Natural killer cell (primary cell): ENCODE measurements around the gene FAN1. TPM values are rescaled to one million over a fixed set of nuclear protein-coding genes. Genes with fewer than 3 reads are reported as not detected.
A peak's percentile ranks its signal among the peaks of the same experiment; 100 is the strongest.
"Not testable (repeated sequence)": the region's sequence is repeated elsewhere in the genome, so short reads cannot be mapped to it uniquely, and the experiment has no call there.

Experiments used
- ATAC-seq, 3 donors: fragments of 150-1000 bp in 2 of 3; fragments of 200-7000 bp in 1 of 3; cut with Tn5 transposase; 1 replicate in 1 of 3; 2 replicates in 2 of 3; pipeline ENCODE4 v1.10.0; 2021; ENCODE audit warnings: mild to moderate bottlenecking in 2 of 3, moderate library complexity in 2 of 3
- DNase-seq, 2 donors: peaks; one replicate each; pipeline versions ENCODE4 v3.0.0 to v3.0.0-alpha.2; 2013 to 2021; ENCODE audit warnings: mixed read lengths in 1 of 2
- H3K27ac ChIP-seq: one replicate; pipeline ENCODE4 v1.5.1; 2013; ENCODE audit warnings: mild to moderate bottlenecking, low read length
- H3K27me3 ChIP-seq: one replicate; pipeline ENCODE4 v1.6.1; 2013; ENCODE audit warnings: low read length; ENCODE audit not compliant: control insufficient read depth, insufficient read depth
- H3K36me3 ChIP-seq: one replicate; pipeline ENCODE4 v1.6.1; 2013; ENCODE audit warnings: low read length; ENCODE audit not compliant: control insufficient read depth, insufficient read depth
- H3K4me1 ChIP-seq: one replicate; pipeline ENCODE4 v1.6.1; 2013; ENCODE audit warnings: low read length; ENCODE audit not compliant: control insufficient read depth, insufficient read depth
- H3K4me3 ChIP-seq: one replicate; pipeline ENCODE4 v1.5.1; 2013; ENCODE audit warnings: low read length
- H3K9me3 ChIP-seq: one replicate; pipeline ENCODE4 v1.6.1; 2013; ENCODE audit warnings: low read length; ENCODE audit not compliant: control insufficient read depth, insufficient read depth
- H3K27ac Mint-ChIP-seq, 2 donors: one replicate each; pipeline ENCODE4 v1.8.0; 2022; ENCODE audit warnings: mild to moderate bottlenecking in 2 of 2, mixed read lengths in 2 of 2, moderate library complexity in 1 of 2
- H3K27me3 Mint-ChIP-seq, 2 donors: one replicate each; pipeline ENCODE4 v1.8.0; 2022; ENCODE audit warnings: low read depth in 2 of 2, mixed read lengths in 2 of 2
- H3K36me3 Mint-ChIP-seq: one replicate; pipeline ENCODE4 v1.8.0; 2022; ENCODE audit warnings: mixed read lengths
- H3K4me1 Mint-ChIP-seq, 2 donors: one replicate each; pipeline ENCODE4 v1.8.0; 2022; ENCODE audit warnings: mixed read lengths in 2 of 2
- H3K4me3 Mint-ChIP-seq: one replicate; pipeline ENCODE4 v1.8.0; 2022; ENCODE audit warnings: mild to moderate bottlenecking, moderate library complexity, mixed read lengths
- H3K9me3 Mint-ChIP-seq, 2 donors: one replicate each; pipeline ENCODE4 v1.8.0; 2022; ENCODE audit warnings: mixed read lengths in 2 of 2
- WGBS: methylation state at CpG from one replicate; pipeline ENCODE4 v1.1.7; 2013; ENCODE audit warnings: missing lambda C conversion rate; ENCODE audit not compliant: insufficient coverage; 5-methylcytosine and 5-hydroxymethylcytosine counted together
- intact Hi-C: fragments of 100-400 bp; cut with micrococcal nuclease; formaldehyde crosslinking; loops from one replicate; pipeline ENCODE4 v1.14.2; 2022
- total RNA-seq, 4 donors: library from RNA; stranded (reverse); fragments of 120-200 nt in 1 of 4; gene quantifications; one replicate each; pipeline versions ENCODE4 v1.2.3 to v1.2.4, GENCODE V29; 2013 to 2022
- TF ChIP-seq, protein P1 (sequence below): fragments of 200-600 bp; IDR thresholded peaks from one replicate; pipeline ENCODE4 v1.8.0; 2022; ENCODE audit warnings: antibody characterized with exemption

Gene FAN1
- total RNA-seq, 3 donors from 2014 or later (not counting 1 experiment from before 2014, with no cell fraction given) = 9.1 to 18.8 (median 15.3) TPM

DNA sequence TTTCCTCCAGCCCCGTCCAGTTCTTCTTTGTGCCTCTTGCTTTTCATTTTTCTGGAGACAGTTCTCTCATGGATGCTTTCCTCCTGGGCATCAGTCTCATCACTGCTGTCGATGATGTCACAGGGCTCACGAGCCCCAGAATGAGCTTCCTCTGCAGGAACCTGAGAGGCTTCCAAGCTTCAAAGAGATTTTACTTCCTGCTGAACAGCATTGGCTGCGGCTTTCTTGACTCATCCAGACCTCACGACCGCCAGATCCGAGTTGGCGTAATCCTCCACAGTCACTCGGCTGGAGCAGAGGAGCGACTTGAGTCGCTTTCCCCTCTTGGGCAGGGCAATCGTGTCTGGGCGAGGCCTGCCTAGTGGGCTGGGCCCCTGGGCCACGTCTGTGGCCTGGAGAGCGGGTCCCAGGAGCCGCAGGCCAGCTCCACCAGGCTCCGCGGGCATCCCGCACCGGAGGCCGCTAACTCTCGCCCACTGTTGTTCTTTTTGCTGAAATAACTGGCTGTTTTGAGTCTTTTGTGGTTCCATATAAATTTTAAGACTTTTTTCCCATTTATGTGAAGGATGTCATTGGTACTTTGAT lies 20.8 kb upstream of the FAN1 start:
- Histone ChIP-seq H3K27ac (no peak overlapping the region), H3K36me3 (no peaks in the 10 kb centered on the region), H3K4me3 (no peak overlapping the region), H3K4me1 (no peaks in the 10 kb centered on the region), H3K9me3 (no peaks in the 10 kb centered on the region), H3K27me3 (peaks cover 2% of the 10 kb centered on the region)
- DNase-seq (peak in 1 of 2 donors; percentile 19), ATAC-seq (no peak)
- Mint-ChIP-seq H3K27ac (no peak overlapping the region), H3K9me3 (no peaks in the 10 kb centered on the region), H3K4me1 (no peaks in the 10 kb centered on the region), H3K36me3 (no peaks in the 10 kb centered on the region), H3K4me3 (no peak overlapping the region), H3K27me3 (peaks cover 0 to 20% of the 10 kb centered on the region in 2 donors)
- TF ChIP-seq, protein P1, sequence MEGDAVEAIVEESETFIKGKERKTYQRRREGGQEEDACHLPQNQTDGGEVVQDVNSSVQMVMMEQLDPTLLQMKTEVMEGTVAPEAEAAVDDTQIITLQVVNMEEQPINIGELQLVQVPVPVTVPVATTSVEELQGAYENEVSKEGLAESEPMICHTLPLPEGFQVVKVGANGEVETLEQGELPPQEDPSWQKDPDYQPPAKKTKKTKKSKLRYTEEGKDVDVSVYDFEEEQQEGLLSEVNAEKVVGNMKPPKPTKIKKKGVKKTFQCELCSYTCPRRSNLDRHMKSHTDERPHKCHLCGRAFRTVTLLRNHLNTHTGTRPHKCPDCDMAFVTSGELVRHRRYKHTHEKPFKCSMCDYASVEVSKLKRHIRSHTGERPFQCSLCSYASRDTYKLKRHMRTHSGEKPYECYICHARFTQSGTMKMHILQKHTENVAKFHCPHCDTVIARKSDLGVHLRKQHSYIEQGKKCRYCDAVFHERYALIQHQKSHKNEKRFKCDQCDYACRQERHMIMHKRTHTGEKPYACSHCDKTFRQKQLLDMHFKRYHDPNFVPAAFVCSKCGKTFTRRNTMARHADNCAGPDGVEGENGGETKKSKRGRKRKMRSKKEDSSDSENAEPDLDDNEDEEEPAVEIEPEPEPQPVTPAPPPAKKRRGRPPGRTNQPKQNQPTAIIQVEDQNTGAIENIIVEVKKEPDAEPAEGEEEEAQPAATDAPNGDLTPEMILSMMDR = no peak
- intact Hi-C loops = no loop called here
- WGBS = 86% methylated on average over 22 of the region's 22 CpGs

DNA sequence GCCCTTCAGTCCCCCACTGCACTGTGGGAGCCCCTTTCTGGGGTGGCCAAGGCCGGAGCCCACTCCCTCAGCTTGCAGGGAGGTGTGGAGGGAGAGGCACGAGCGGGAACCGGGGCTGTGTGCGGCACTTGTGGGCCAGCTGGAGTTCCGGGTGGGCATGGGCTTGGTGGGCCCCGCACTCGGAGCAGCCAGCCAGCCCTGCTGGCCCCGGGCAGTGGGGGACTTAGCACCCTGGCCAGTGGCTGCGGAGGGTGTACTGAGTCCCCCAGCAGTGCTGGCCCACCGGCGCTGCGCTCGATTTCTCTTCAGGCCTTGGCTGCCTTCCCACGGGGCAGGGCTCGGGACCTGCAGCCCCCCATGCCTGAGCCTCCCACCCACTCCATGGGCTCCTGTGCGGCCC lies 20.0 kb upstream of the FAN1 start:
- H3K36me3 Mint-ChIP-seq, H3K4me1 Mint-ChIP-seq: not testable (repeated sequence)

DNA sequence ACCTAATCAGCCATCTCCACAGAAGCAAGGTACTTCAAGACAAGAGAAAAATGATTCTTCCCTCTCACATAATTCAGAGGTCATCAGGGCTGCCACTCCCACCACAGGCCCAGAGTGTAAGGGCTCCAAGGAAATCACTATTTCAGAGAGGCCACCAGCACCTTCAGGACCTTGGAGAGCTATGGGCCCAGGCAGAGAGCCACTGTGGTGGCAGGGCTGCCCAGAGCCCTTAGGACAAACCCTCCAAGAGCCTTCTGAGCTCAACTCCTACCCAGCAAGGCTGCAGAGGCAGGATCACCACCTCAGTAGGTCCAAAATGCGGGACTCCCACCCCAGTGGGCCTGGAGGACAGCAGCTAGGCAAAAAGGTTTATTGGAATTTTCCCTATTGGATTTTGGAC lies 17.9 kb upstream of the FAN1 start:
- no peak for DNase-seq
- H3K4me3 Mint-ChIP-seq = no peak overlapping the region
- Histone ChIP-seq H3K9me3 (no peaks in the 10 kb centered on the region), H3K27ac (no peak overlapping the region), H3K36me3 (no peaks in the 10 kb centered on the region), H3K4me3 (no peak overlapping the region), H3K27me3 (peaks cover 2% of the 10 kb centered on the region), H3K4me1 (no peaks in the 10 kb centered on the region)
- intact Hi-C loops = no loop called here
- H3K36me3 Mint-ChIP-seq = no peaks in the 10 kb centered on the region
- H3K4me1 Mint-ChIP-seq = no peaks in the 10 kb centered on the region
- no peaks in the 10 kb centered on the region for H3K9me3 Mint-ChIP-seq
- 79% methylated on average over 1 of the region's 1 CpG for WGBS
- TF ChIP-seq, protein P1 = no peak
- H3K27me3 Mint-ChIP-seq = peaks cover 0 to 16% of the 10 kb centered on the region in 2 donors
- no peak overlapping the region for H3K27ac Mint-ChIP-seq
- ATAC-seq = no peak

More for the DNA sequence above, 20.0 kb upstream of the FAN1 start:
- ATAC-seq, H3K4me3 ChIP-seq, H3K4me3 Mint-ChIP-seq, intact Hi-C loops, DNase-seq, H3K36me3 ChIP-seq, H3K27ac ChIP-seq, H3K9me3 Mint-ChIP-seq, H3K9me3 ChIP-seq, H3K27me3 ChIP-seq, H3K27ac Mint-ChIP-seq, H3K4me1 ChIP-seq: not testable (repeated sequence)
- WGBS = 92% methylated on average over 15 of the region's 17 CpGs
- peaks cover 0 to 22% of the 10 kb centered on the region in 2 donors for H3K27me3 Mint-ChIP-seq

DNA sequence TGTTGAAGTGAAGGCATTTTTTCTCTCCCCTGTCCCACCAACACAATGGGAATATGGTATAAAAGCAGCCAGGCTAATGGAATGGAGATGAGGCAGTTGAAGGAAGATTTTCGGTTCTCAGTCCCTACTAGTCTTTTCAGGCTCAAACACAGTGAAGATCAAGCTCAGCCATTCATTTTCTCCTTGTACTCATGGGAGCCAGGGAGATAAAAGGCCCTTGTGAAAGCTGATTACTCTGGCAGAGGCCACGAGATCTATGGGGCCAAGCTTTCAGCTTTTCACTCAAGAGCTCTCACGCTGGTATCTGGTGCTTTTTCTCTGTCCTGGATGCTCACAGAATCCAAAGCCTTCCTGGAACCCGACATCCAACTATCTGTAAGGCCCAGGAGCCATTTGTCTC lies 14.5 kb upstream of the FAN1 start:
- no peaks in the 10 kb centered on the region for H3K9me3 ChIP-seq
- no peak overlapping the region for H3K27ac ChIP-seq
- no peak overlapping the region for H3K4me3 ChIP-seq
- ATAC-seq (no peak), DNase-seq (no peak)
- TF ChIP-seq, protein P1 = no peak
- Mint-ChIP-seq H3K4me1 (no peaks in the 10 kb centered on the region), H3K27ac (no peak overlapping the region), H3K36me3 (no peaks in the 10 kb centered on the region), H3K27me3 (peaks cover 0 to 9% of the 10 kb centered on the region in 2 donors), H3K9me3 (no peaks in the 10 kb centered on the region), H3K4me3 (no peak overlapping the region)
- H3K4me1 ChIP-seq = no peaks in the 10 kb centered on the region
- no peaks in the 10 kb centered on the region for H3K27me3 ChIP-seq
- WGBS = 91% methylated on average over 4 of the region's 4 CpGs
- no peaks in the 10 kb centered on the region for H3K36me3 ChIP-seq
- intact Hi-C loops = no loop called here
